HEK293T (cell line): ENCODE results near the gene PLCB1.

ENCODE experiments used
- ARNT ChIP-seq: fragments of 450-650 bp; IDR thresholded peaks from 2 replicates; pipeline ENCODE4 v1.6.1; 2017; ENCODE audit warnings: mild to moderate bottlenecking
- BHLHE40 ChIP-seq: fragments of 450-650 bp; IDR thresholded peaks from 2 replicates; pipeline ENCODE4 v1.6.1; 2016; ENCODE audit warnings: mild to moderate bottlenecking, moderate library complexity, borderline replicate concordance
- ELF4 ChIP-seq: fragments of 450-650 bp; IDR thresholded peaks from 2 replicates; pipeline ENCODE4 v1.6.1; 2017; ENCODE audit warnings: antibody characterized with exemption
- FOXK2 ChIP-seq: fragments of 450-650 bp; IDR thresholded peaks from 2 replicates; pipeline ENCODE4 v1.6.1; 2016; ENCODE audit warnings: mild to moderate bottlenecking
- FOXM1 ChIP-seq: fragments of 450-650 bp; IDR thresholded peaks from 2 replicates; pipeline ENCODE4 v1.6.1; 2017; ENCODE audit warnings: mild to moderate bottlenecking, borderline replicate concordance
- LEF1 ChIP-seq: fragments of 450-650 bp; IDR thresholded peaks from 2 replicates; pipeline ENCODE4 v1.6.1; 2017; ENCODE audit warnings: mild to moderate bottlenecking, borderline replicate concordance
- PKNOX1 ChIP-seq: fragments of 450-650 bp; IDR thresholded peaks from 2 replicates; pipeline ENCODE4 v1.6.1; 2016
- SUZ12 ChIP-seq: fragments of 450-650 bp; IDR thresholded peaks from 2 replicates; pipeline ENCODE4 v1.6.1; 2016; ENCODE audit warnings: mild to moderate bottlenecking
- TARDBP ChIP-seq: fragments of 450-650 bp; IDR thresholded peaks from 2 replicates; pipeline ENCODE4 v1.6.1; 2016

- no peak for TF ChIP-seq SUZ12
- TF ChIP-seq ARNT, result no peak
- no peak for TF ChIP-seq PKNOX1
- TF ChIP-seq TARDBP, result no peak
- no peak for TF ChIP-seq ELF4
- no peak for TF ChIP-seq FOXK2
- TF ChIP-seq FOXM1, result no peak
- no peak for TF ChIP-seq BHLHE40
- TF ChIP-seq LEF1, result no peak
Observed at GRCh38 chr20:8808202-8808535, 676.1 kb downstream of the PLCB1 start.
